ENCODE data around the gene POP5. TPM values are rescaled to one million over a fixed set of nuclear protein-coding genes. Genes with fewer than 3 reads are reported as not detected.

Gene POP5
- total and polyA plus RNA-seq, 8 donors = 10.5 to 66.7 (median 16.5) TPM

- 98 to 100% methylated on average over 1 of the region's 1 CpG for WGBS, 2 donors
These were observed 7.2 kb upstream of the POP5 start for GRCh38 chr12:120588371-120588770.

GRCh38 chr12:120586860-120587259 is 5.7 kb upstream of the POP5 start:
- DNase-seq = no peak
- intact Hi-C loops (cut with DNase I) = loop anchor here in 1 of 3 donors (10.0 kb wide), 1 partner anchor 58 kb away; the partner anchor contains the start of gene CABP1
- H3K9me3 ChIP-seq = no peaks in the 10 kb centered on the region
- no peak for ATAC-seq
- no peaks in the 10 kb centered on the region for H3K36me3 ChIP-seq
- H3K4me1 ChIP-seq = peaks cover 0 to 6% (median 6%) of the 10 kb centered on the region in 3 donors
- H3K27ac ChIP-seq = no peak overlapping the region
- TF ChIP-seq CTCF (IDR thresholded peaks at IDR 0.05) = no peak
- no peak for FAIRE-seq
- no peak overlapping the region for H3K4me3 ChIP-seq
- no peaks in the 10 kb centered on the region for H3K27me3 ChIP-seq
- 84 to 98% methylated on average over 2 of the region's 2 CpGs for WGBS, 2 donors

More at GRCh38 chr12:120588371-120588770, 7.2 kb upstream of the POP5 start:
- no peak for DNase-seq
- no peaks in the 10 kb centered on the region for H3K36me3 ChIP-seq
- no peak for FAIRE-seq
- ATAC-seq = no peak
- no peak overlapping the region for H3K27ac ChIP-seq
- no peaks in the 10 kb centered on the region for H3K9me3 ChIP-seq
- no peaks in the 10 kb centered on the region for H3K27me3 ChIP-seq
- intact Hi-C loops (cut with DNase I) = loop anchor here in 1 of 3 donors (10.0 kb wide), 1 partner anchor 56 kb away; the partner anchor contains the start of gene CABP1
- H3K4me3 ChIP-seq = no peak overlapping the region
- peaks cover 0 to 6% (median 6%) of the 10 kb centered on the region in 3 donors for H3K4me1 ChIP-seq
- no peak for TF ChIP-seq CTCF (IDR thresholded peaks at IDR 0.05)

- ATAC-seq (no peak), FAIRE-seq (no peak), DNase-seq (no peak)
- intact Hi-C loops (cut with DNase I) = loop anchor here in 1 of 3 donors (10.0 kb wide), 1 partner anchor 59 kb away; the partner anchor contains the start of gene CABP1
- no peaks in the 10 kb centered on the region for H3K36me3 ChIP-seq
- H3K27me3 ChIP-seq = no peaks in the 10 kb centered on the region
- peaks cover 0 to 6% (median 6%) of the 10 kb centered on the region in 3 donors for H3K4me1 ChIP-seq
- WGBS, 2 donors = 71% methylated on average over 7 of the region's 7 CpGs
- no peak for TF ChIP-seq CTCF (IDR thresholded peaks at IDR 0.05)
- no peaks in the 10 kb centered on the region for H3K9me3 ChIP-seq
- no peak overlapping the region for H3K27ac ChIP-seq
- no peak overlapping the region for H3K4me3 ChIP-seq
These were observed 5.0 kb upstream of the POP5 start for GRCh38 chr12:120586206-120586605.

GRCh38 chr12:120584343-120585149 is 3.3 kb upstream of the POP5 start:
- 2 to 4% methylated on average over 40 to 65 of the region's 65 CpGs for WGBS, 2 donors
- H3K27me3 ChIP-seq = no peaks in the 10 kb centered on the region
- FAIRE-seq (no peak), ATAC-seq (peak; percentile 37 to 50 (median 40)), DNase-seq (peak; percentile 31 to 83 (median 52))
- H3K36me3 ChIP-seq = peaks cover 0 to 6% (median 0%) of the 10 kb centered on the region in 3 donors
- H3K4me1 ChIP-seq = peaks cover 6 to 12% (median 6%) of the 10 kb centered on the region in 3 donors
- H3K4me3 ChIP-seq = peak overlapping the region; percentile 9 to 62 (median 34)
- peak overlapping the region in 1 of 4 donors; percentile 28 for H3K27ac ChIP-seq
- intact Hi-C loops (cut with DNase I) = loop anchor here in 2 of 3 donors (5.0 to 10.0 kb wide), 2 partner anchors 60 to 128 kb away; partner anchors contain the start of genes CABP1 (in 1 of the 2) and UNC119B (in 1 of the 2)
- no peak for TF ChIP-seq CTCF (IDR thresholded peaks at IDR 0.05)
- H3K9me3 ChIP-seq = no peaks in the 10 kb centered on the region
